A549 (cell line): ENCODE measurements around the gene TRIM59.

ENCODE experiments used
- CTCF ChIP-seq: fragments of >200 bp; sonication (Bioruptor Twin); formaldehyde crosslinking; IDR thresholded peaks from 3 replicates; pipeline ENCODE4 v1.5.1; 2016
- HMGXB4 ChIP-seq: fragments of 250-450 bp; sonication (Bioruptor Pico); IDR thresholded peaks from 2 replicates; pipeline ENCODE4 v1.5.0; 2021; ENCODE audit warnings: mild to moderate bottlenecking, moderate library complexity, borderline replicate concordance
- MAFK ChIP-seq: fragments of 450-650 bp; IDR thresholded peaks from 2 replicates; pipeline ENCODE4 v1.6.1; 2014; ENCODE audit not compliant: partially characterized antibody
- POLR2A ChIP-seq: IDR thresholded peaks from 2 replicates; pipeline ENCODE4 v1.6.1; 2012; ENCODE audit warnings: mild to moderate bottlenecking, low read length
- RAD21 ChIP-seq, 2 experiments: fragments of >200 bp in 1 of 2; sonication (Bioruptor Twin) in 1 of 2; formaldehyde crosslinking in 1 of 2; IDR thresholded peaks in 1 of 2; conservative IDR thresholded peaks in 1 of 2; 2 replicates in 1 of 2; 3 replicates in 1 of 2; pipeline ENCODE4 v1.6.1; 2012 to 2018; ENCODE audit warnings: inconsistent platforms in 1 of 2

- TF ChIP-seq CTCF (no peak), HMGXB4 (CRISPR knock-in tag) (no peak), POLR2A (no peak), RAD21 (conservative IDR thresholded peaks at IDR 0.05 in 1 of 2, IDR thresholded peaks at IDR 0.05 in 1 of 2) (no peak), MAFK (no peak)
Measured at GRCh38 chr3:160455846-160456245, 6.3 kb upstream of the TRIM59 start.
